H1 (cell line): ENCODE measurements around the gene EDA. TPM values are rescaled to one million over a fixed set of nuclear protein-coding genes. Genes with fewer than 3 reads are reported as not detected.

Experiments
- CTCF ChIA-PET: fragments of 300-600 bp; sonication (Branson Sonifier 250); formaldehyde crosslinking; loops from one replicate; lab custom pipeline; 2021; ENCODE audit not compliant: partially characterized antibody; lab: Charles Lee
- POLR2A ChIA-PET: fragments of 300-600 bp; sonication (Branson Sonifier 250); formaldehyde crosslinking; loops from one replicate; lab custom pipeline; 2021; ENCODE audit warnings: inconsistent platforms; ENCODE audit not compliant: partially characterized antibody; lab: Charles Lee
- DNase-seq, 2 experiments: peaks; one replicate each; pipeline versions ENCODE4 v3.0.0 to v3.0.0-alpha.2; 2010 to 2022; ENCODE audit warnings: low spot score in 2 of 2, low read depth in 1 of 2, mixed read lengths in 1 of 2
- FAIRE-seq: peaks from 2 replicates; lab custom pipeline; 2011; peaks lifted over from hg19 to GRCh38; lab: Jason Lieb, UNC
- H2AFZ ChIP-seq: 2 replicates; pipeline ENCODE4 v1.8.1; 2012; ENCODE audit warnings: low read length, inconsistent platforms
- H2AK5ac ChIP-seq: 2 replicates; pipeline ENCODE4 v1.6.1; 2013; ENCODE audit warnings: low read depth, low read length
- H2BK120ac ChIP-seq: replicated peaks from 2 replicates; pipeline ENCODE3; 2013; ENCODE audit warnings: low read depth, low read length, inconsistent platforms
- H2BK12ac ChIP-seq: 2 replicates; pipeline ENCODE4 v1.6.1; 2013; ENCODE audit warnings: low read depth, low read length
- H2BK15ac ChIP-seq: 2 replicates; pipeline ENCODE4 v1.6.1; 2013; ENCODE audit warnings: low read length
- H2BK20ac ChIP-seq: 2 replicates; pipeline ENCODE4 v1.6.1; 2013; ENCODE audit warnings: low read length
- H2BK5ac ChIP-seq: 2 replicates; pipeline ENCODE4 v1.6.1; 2013; ENCODE audit warnings: low read depth, low read length
- H3K14ac ChIP-seq: 2 replicates; pipeline ENCODE4 v1.6.1; 2013; ENCODE audit warnings: inconsistent platforms; ENCODE audit not compliant: insufficient read length
- H3K18ac ChIP-seq: 2 replicates; pipeline ENCODE4 v1.6.1; 2013; ENCODE audit warnings: low read length; ENCODE audit errors: extremely low read depth
- H3K23ac ChIP-seq: 2 replicates; pipeline ENCODE4 v1.6.1; 2013; ENCODE audit warnings: inconsistent platforms; ENCODE audit not compliant: insufficient read length
- H3K23me2 ChIP-seq: 2 replicates; pipeline ENCODE4 v1.6.1; 2013; ENCODE audit warnings: low read depth, low read length
- H3K27ac ChIP-seq: 2 replicates; pipeline ENCODE4 v1.6.1; 2011; ENCODE audit warnings: low read depth, low read length, inconsistent platforms
- H3K27me3 ChIP-seq, 4 experiments: replicated peaks in 1 of 4; 1 replicate in 1 of 4; 2 replicates in 3 of 4; pipeline versions ENCODE4 v1.6.1 to v1.8.1; 2011 to 2013; ENCODE audit warnings: low read length in 3 of 4, mild to moderate bottlenecking in 3 of 4, inconsistent platforms in 2 of 4, mixed read lengths in 2 of 4, moderate library complexity in 1 of 4; ENCODE audit not compliant: control insufficient read depth in 3 of 4, insufficient read depth in 3 of 4; ENCODE audit errors: extremely low read depth in 1 of 4
- H3K36me3 ChIP-seq, 4 experiments: 2 replicates each; pipeline versions ENCODE4 v1.6.1 to v1.8.1; 2011 to 2013; ENCODE audit warnings: mild to moderate bottlenecking in 4 of 4, low read length in 3 of 4, moderate library complexity in 2 of 4, control low read depth in 1 of 4, inconsistent platforms in 1 of 4; ENCODE audit not compliant: insufficient read depth in 4 of 4, control insufficient read depth in 2 of 4
- H3K4ac ChIP-seq: replicated peaks from 2 replicates; pipeline ENCODE3; 2013; ENCODE audit warnings: low read length, low read depth, mixed read lengths, inconsistent platforms; ENCODE audit not compliant: insufficient read length
- H3K4me1 ChIP-seq, 4 experiments: replicated peaks in 1 of 4; 1 replicate in 1 of 4; 2 replicates in 3 of 4; pipeline versions ENCODE4 v1.6.1 to v1.8.1; 2011 to 2013; ENCODE audit warnings: low read length in 3 of 4, inconsistent platforms in 2 of 4, mixed read lengths in 1 of 4; ENCODE audit not compliant: insufficient read depth in 4 of 4, control insufficient read depth in 3 of 4
- H3K4me2 ChIP-seq, 2 experiments: 2 replicates each; pipeline versions ENCODE4 v1.6.1 to v1.8.1; 2011 to 2013; ENCODE audit warnings: low read depth in 2 of 2, low read length in 2 of 2, control low read depth in 1 of 2, inconsistent platforms in 1 of 2, mild to moderate bottlenecking in 1 of 2; ENCODE audit not compliant: insufficient read depth in 1 of 2
- H3K4me3 ChIP-seq, 4 experiments: fragments of 200-600, 300-600 bp in 1 of 4; sonication (generic), shearing (Covaris generic), sonication (Bioruptor Twin) in 1 of 4; 2 replicates each; pipeline versions ENCODE4 v1.5.1 to v1.8.1; 2011 to 2016; ENCODE audit warnings: low read length in 4 of 4, low read depth in 3 of 4, control low read depth in 2 of 4, inconsistent platforms in 2 of 4, mild to moderate bottlenecking in 2 of 4, mixed read lengths in 1 of 4, moderate library complexity in 1 of 4; ENCODE audit not compliant: insufficient read depth in 2 of 4; ENCODE audit errors: extremely low read depth in 1 of 4
- H3K56ac ChIP-seq: replicated peaks from 2 replicates; pipeline ENCODE3; 2013; ENCODE audit warnings: low read depth, mild to moderate bottlenecking, mixed read lengths, low read length, inconsistent platforms; ENCODE audit not compliant: insufficient read length
- H3K79me1 ChIP-seq: 2 replicates; pipeline ENCODE4 v1.6.1; 2013; ENCODE audit warnings: low read depth, low read length, control low read depth
- H3K79me2 ChIP-seq, 2 experiments: 2 replicates each; pipeline versions ENCODE4 v1.6.1 to v1.8.1; 2012 to 2013; ENCODE audit warnings: low read length in 2 of 2, mild to moderate bottlenecking in 2 of 2, inconsistent platforms in 1 of 2; ENCODE audit not compliant: insufficient read depth in 2 of 2, control insufficient read depth in 1 of 2
- H3K9ac ChIP-seq, 4 experiments: replicated peaks in 1 of 4; 1 replicate in 1 of 4; 2 replicates in 3 of 4; pipeline versions ENCODE4 v1.6.1 to v1.8.1; 2011 to 2013; ENCODE audit warnings: low read depth in 3 of 4, low read length in 3 of 4, control low read depth in 2 of 4, mild to moderate bottlenecking in 2 of 4, moderate library complexity in 2 of 4, inconsistent platforms in 1 of 4; ENCODE audit errors: extremely low read depth in 1 of 4
- H3K9me3 ChIP-seq, 2 experiments: 2 replicates each; pipeline versions ENCODE4 v1.6.1 to v1.8.1; 2012 to 2013; ENCODE audit warnings: mild to moderate bottlenecking in 2 of 2, moderate library complexity in 2 of 2, control low read depth in 1 of 2, inconsistent platforms in 1 of 2, low read depth in 1 of 2, low read length in 1 of 2, mixed read lengths in 1 of 2; ENCODE audit not compliant: insufficient read depth in 2 of 2
- H4K20me1 ChIP-seq, 2 experiments: replicated peaks in 1 of 2; 2 replicates each; pipeline versions ENCODE3 to v1.8.1; 2011 to 2013; ENCODE audit warnings: inconsistent platforms in 2 of 2, low read length in 2 of 2, mild to moderate bottlenecking in 1 of 2; ENCODE audit not compliant: insufficient read depth in 2 of 2, control insufficient read depth in 1 of 2
- H4K5ac ChIP-seq: 2 replicates; pipeline ENCODE4 v1.6.1; 2013; ENCODE audit warnings: low read length, low read depth, mixed read lengths, inconsistent platforms; ENCODE audit not compliant: insufficient read length
- H4K8ac ChIP-seq: 2 replicates; pipeline ENCODE4 v1.8.0; 2013; ENCODE audit warnings: mild to moderate bottlenecking, moderate library complexity, low read length, inconsistent platforms; ENCODE audit not compliant: insufficient read depth; ENCODE audit errors: extremely low read depth
- H4K91ac ChIP-seq: replicated peaks from 2 replicates; pipeline ENCODE3; 2013; ENCODE audit warnings: low read length, mixed read lengths, inconsistent platforms; ENCODE audit not compliant: insufficient read length
- BRCA1 ChIP-seq: IDR thresholded peaks from 2 replicates; pipeline ENCODE4 v1.6.1; 2012; ENCODE audit warnings: low read depth, low read length, improper control_type of control experiment
- CBX5 ChIP-seq: fragments of 300-800, 300-1000 bp; sonication (generic); IDR thresholded peaks from 2 replicates; pipeline ENCODE4 v1.7.1; 2016; ENCODE audit warnings: antibody characterized with exemption, low read length, low read depth
- CREB1 ChIP-seq: IDR thresholded peaks from 2 replicates; pipeline ENCODE4 v1.6.1; 2012; ENCODE audit warnings: inconsistent platforms
- CTBP2 ChIP-seq: IDR thresholded peaks from 2 replicates; pipeline ENCODE4 v1.7.0; 2011; ENCODE audit warnings: borderline replicate concordance, mild to moderate bottlenecking, moderate library complexity, mixed read lengths, low read length; ENCODE audit not compliant: insufficient read depth, insufficient read length
- EP300 ChIP-seq, 2 experiments: IDR thresholded peaks; 1 replicate in 1 of 2; 2 replicates in 1 of 2; pipeline ENCODE4 v1.6.1; 2011 to 2012; ENCODE audit warnings: low read depth in 2 of 2, low read length in 2 of 2, mild to moderate bottlenecking in 2 of 2, borderline replicate concordance in 1 of 2, inconsistent platforms in 1 of 2, moderate library complexity in 1 of 2
- JUN ChIP-seq: IDR thresholded peaks from 2 replicates; pipeline ENCODE4 v1.6.1; 2011; ENCODE audit warnings: low read depth, mild to moderate bottlenecking, improper control_type of control experiment, low read length
- JUND ChIP-seq: IDR thresholded peaks from 2 replicates; pipeline ENCODE4 v1.6.1; 2011; ENCODE audit warnings: mild to moderate bottlenecking, improper control_type of control experiment, low read length
- MAFK ChIP-seq: IDR thresholded peaks from 2 replicates; pipeline ENCODE4 v1.6.1; 2012; ENCODE audit warnings: low read depth, mild to moderate bottlenecking, improper control_type of control experiment, low read length
- POLR2A ChIP-seq, 2 experiments: IDR thresholded peaks; 1 replicate in 1 of 2; 2 replicates in 1 of 2; pipeline ENCODE4 v1.6.1; 2011; ENCODE audit warnings: low read depth in 2 of 2, low read length in 2 of 2, mild to moderate bottlenecking in 2 of 2; ENCODE audit errors: control extremely low read depth in 1 of 2
- RAD21 ChIP-seq, 2 experiments: IDR thresholded peaks in 1 of 2; conservative IDR thresholded peaks in 1 of 2; 2 replicates each; pipeline ENCODE4 v1.6.1; 2011; ENCODE audit warnings: low read depth in 2 of 2, low read length in 2 of 2, improper control_type of control experiment in 1 of 2, inconsistent platforms in 1 of 2, mild to moderate bottlenecking in 1 of 2, moderate library complexity in 1 of 2
- SIN3A ChIP-seq, 2 experiments: IDR thresholded peaks in 1 of 2; conservative IDR thresholded peaks in 1 of 2; 2 replicates each; pipeline ENCODE4 v1.6.1; 2011 to 2012; ENCODE audit warnings: low read length in 2 of 2, improper control_type of control experiment in 1 of 2, low read depth in 1 of 2, mild to moderate bottlenecking in 1 of 2
- SUZ12 ChIP-seq: fragments of 200-600 bp; sonication (generic); IDR thresholded peaks from 2 replicates; pipeline ENCODE4 v1.6.1; 2012; ENCODE audit warnings: mild to moderate bottlenecking, inconsistent platforms, low read length, moderate library complexity, mixed read lengths
- ZNF274 ChIP-seq: IDR thresholded peaks from 2 replicates; pipeline ENCODE4 v1.7.0; 2012; ENCODE audit warnings: low read length, borderline replicate concordance; ENCODE audit errors: extremely low read depth
- WGBS, 2 experiments: shearing (Covaris generic) in 1 of 2; methylation state at CpG; one replicate each; pipeline versions ENCODE4 v1.1.6 to v1.1.7; 2013 to 2015; ENCODE audit warnings: low lambda C conversion rate in 2 of 2, mixed read lengths in 2 of 2, inconsistent platforms in 1 of 2, low coverage in 1 of 2, missing lambda C conversion rate in 1 of 2; ENCODE audit not compliant: insufficient replicate concordance in 2 of 2, insufficient coverage in 1 of 2, insufficient read length in 1 of 2; ENCODE audit errors: extremely low coverage in 1 of 2, missing lambda C conversion rate in 1 of 2; 5-methylcytosine and 5-hydroxymethylcytosine counted together
- polyA plus RNA-seq, 7 experiments: library from polyadenylated mRNA; depleted of rRNA in 3 of 7; stranded (reverse) in 5 of 7; unstranded in 2 of 7; fragments of >200 nt in 5 of 7; fragments of 200-250 nt in 2 of 7; gene quantifications; 1 replicate in 5 of 7; 2 replicates in 1 of 7; 4 replicates in 1 of 7; pipeline versions ENCODE4 v1.2.1 to v1.2.3, GENCODE V29; 2011 to 2013; ENCODE audit warnings: missing spikeins in 2 of 7, mixed read lengths in 2 of 7
- total RNA-seq: library from RNA; stranded (reverse); fragmentation: NEBNext Ultra II Directional; extraction: Animal tissue kit (Norgen Biotek cat#: 25700); gene quantifications from 2 replicates; pipeline ENCODE4 v1.2.1, GENCODE V29; 2021
- TF ChIP-seq, protein P1 (sequence below): IDR thresholded peaks from 2 replicates; pipeline ENCODE4 v1.6.1; 2012; ENCODE audit warnings: inconsistent platforms

The EDA gene
- total and polyA plus RNA-seq, 2 of the 8 experiments (the other 6 are each of a cell fraction or from before 2014, with no cell fraction given), result 7.5 to 10.5 TPM

DNA sequence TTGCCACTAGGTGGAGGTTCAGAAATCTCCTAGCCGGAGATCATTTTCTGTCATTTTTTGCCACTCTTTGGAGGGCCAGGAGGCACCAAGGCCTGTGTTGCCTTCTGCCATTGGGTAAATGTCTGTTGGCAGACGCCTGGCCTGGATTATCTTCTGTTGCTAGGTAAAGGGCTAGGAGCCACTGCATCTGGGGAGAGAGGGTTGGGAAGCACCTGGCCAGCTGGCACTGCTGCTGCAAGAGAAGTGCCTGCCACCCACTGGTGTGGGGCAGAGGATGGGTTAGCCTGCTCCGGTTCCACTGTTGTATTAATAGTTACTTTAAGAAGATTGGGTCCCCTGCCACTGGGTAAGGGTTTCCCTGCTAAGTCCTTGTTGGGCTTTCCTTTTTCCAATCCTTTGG is 375.8 kb downstream of the EDA start:
- Histone ChIP-seq H3K4me1 (no peaks in the 10 kb centered on the region), H3K4me2 (no peak overlapping the region), H3K9ac (no peak overlapping the region), H3K23ac (no peak overlapping the region), H2BK12ac (no peak overlapping the region), H2AFZ (no peak overlapping the region), H3K4ac (no peak overlapping the region), H2BK120ac (no peak overlapping the region), H4K5ac (no peak overlapping the region), H2BK20ac (no peak overlapping the region), H3K27ac (no peak overlapping the region), H4K20me1 (no peaks in the 10 kb centered on the region), H3K27me3 (no peaks in the 10 kb centered on the region), H3K56ac (no peak overlapping the region), H2BK15ac (no peak overlapping the region), H4K91ac (no peak overlapping the region), H3K18ac (no peak overlapping the region), H2AK5ac (no peak overlapping the region), H3K9me3 (no peaks in the 10 kb centered on the region), H2BK5ac (no peak overlapping the region), H3K23me2 (no peaks in the 10 kb centered on the region), H3K4me3 (no peak overlapping the region), H3K79me1 (no peaks in the 10 kb centered on the region), H4K8ac (no peak overlapping the region), H3K79me2 (no peaks in the 10 kb centered on the region), H3K14ac (no peak overlapping the region), H3K36me3 (no peaks in the 10 kb centered on the region)
- TF ChIP-seq SUZ12, result no peak
- TF ChIP-seq JUN, result no peak
- no peak for TF ChIP-seq MAFK
- no peak for TF ChIP-seq CREB1
- no peak for TF ChIP-seq CTBP2
- TF ChIP-seq JUND, result no peak
- TF ChIP-seq SIN3A (conservative IDR thresholded peaks at IDR 0.05 in 1 of 2, IDR thresholded peaks at IDR 0.05 in 1 of 2; ENCODE audit: low read depth in 1 of 2, low read length in 2 of 2), result no peak
- no peak for TF ChIP-seq ZNF274
- no peak for TF ChIP-seq RAD21 (IDR thresholded peaks at IDR 0.05 in 1 of 2, conservative IDR thresholded peaks at IDR 0.05 in 1 of 2; ENCODE audit: low read depth in 2 of 2, low read length in 2 of 2)
- no peak for TF ChIP-seq BRCA1
- no peak for TF ChIP-seq POLR2A (IDR thresholded peaks at IDR 0.05; ENCODE audit: control extremely low read depth in 1 of 2, low read depth in 2 of 2, low read length in 2 of 2)
- no peak for TF ChIP-seq CBX5
- TF ChIP-seq, protein P1, sequence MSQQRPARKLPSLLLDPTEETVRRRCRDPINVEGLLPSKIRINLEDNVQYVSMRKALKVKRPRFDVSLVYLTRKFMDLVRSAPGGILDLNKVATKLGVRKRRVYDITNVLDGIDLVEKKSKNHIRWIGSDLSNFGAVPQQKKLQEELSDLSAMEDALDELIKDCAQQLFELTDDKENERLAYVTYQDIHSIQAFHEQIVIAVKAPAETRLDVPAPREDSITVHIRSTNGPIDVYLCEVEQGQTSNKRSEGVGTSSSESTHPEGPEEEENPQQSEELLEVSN, result no peak
- no peak for TF ChIP-seq EP300 (IDR thresholded peaks at IDR 0.05; ENCODE audit: borderline replicate concordance in 1 of 2, low read depth in 2 of 2, low read length in 2 of 2)
- FAIRE-seq, result no peak
- ChIA-PET POLR2A (no interaction called here), CTCF (interaction anchor here (0.6 to 2.7 kb wide), 5 partner anchors 12 to 549 kb away, joined by 3 to 7 read pairs (median 6); no protein-coding TSS in a partner anchor)
- 96% methylated on average over 3 of the region's 3 CpGs; no CpG with 5 or more reads in 1 of the 2 experiments for WGBS, 2 experiments
- no peak for DNase-seq
